ENCODE results near the gene ATF6. TPM values are rescaled to one million over a fixed set of nuclear protein-coding genes. Genes with fewer than 3 reads are reported as not detected.

The ATF6 gene
- total and polyA plus RNA-seq, 2 of the 4 experiments (the other 2 are of a cell fraction), result 12.2 to 17.6 TPM

GRCh38 chr1:161929137-161929536 is 163.0 kb downstream of the ATF6 start:
- H3K4me1 ChIP-seq (ENCODE audit: control insufficient read depth, insufficient read depth, low read length), result no peaks in the 10 kb centered on the region; the same call in 1 of the 2 replicates
- H3K79me1 ChIP-seq (ENCODE audit: low read depth in 1 of 2, low read length in 2 of 2), result no peaks in the 10 kb centered on the region; a peak in 1 of 4 replicates
- no peaks in the 10 kb centered on the region for H4K20me1 ChIP-seq (ENCODE audit: insufficient read depth, low read length)
- H3K9me1 ChIP-seq (ENCODE audit: insufficient read depth, low read length), result peaks cover 3% of the 10 kb centered on the region; the same call in 1 of the 2 replicates
- POLR2A ChIA-PET (ENCODE audit: unreplicated experiment), result no interaction called here
- intact Hi-C loops (cut with micrococcal nuclease), result no loop called here
- H2AFZ ChIP-seq (replicated peaks; ENCODE audit: low read length, poor library complexity), result no peak overlapping the region
- H3K4ac ChIP-seq (ENCODE audit: low read depth, low read length), result no peak overlapping the region
- DNase-seq, result no peak
- no peak overlapping the region for H4K5ac ChIP-seq (ENCODE audit: low read depth, low read length)
- H3K14ac ChIP-seq (replicated peaks; ENCODE audit: low read depth, low read length), result 0 out of 2 replicates have a peak overlapping the region, but pooled peaks have one; percentile 21
- H3K36me3 ChIP-seq (ENCODE audit: control insufficient read depth, insufficient read depth, low read length), result no peaks in the 10 kb centered on the region
- no peaks in the 10 kb centered on the region for H3K27me3 ChIP-seq (ENCODE audit: control insufficient read depth, insufficient read depth, low read length)
- H2AK5ac ChIP-seq (ENCODE audit: low read depth, low read length), result no peak overlapping the region
- no TSS peak for BruUV-seq (replicated peaks)
- no peak overlapping the region for H3K18ac ChIP-seq (ENCODE audit: low read depth, low read length)
- H4K91ac ChIP-seq (ENCODE audit: insufficient read depth, low read depth, low read length), result no peak overlapping the region
- no CpG with 5 or more reads among the region's 1 CpG for WGBS, 2 experiments (ENCODE audit: extremely low coverage in 2 of 2, insufficient read length in 1 of 2)
- no peaks in the 10 kb centered on the region for H3K9me3 ChIP-seq (ENCODE audit: control insufficient read depth, insufficient read depth, low read length)
- no peak overlapping the region for H3K9ac ChIP-seq (ENCODE audit: low read depth, low read length)
- H4K8ac ChIP-seq (ENCODE audit: low read depth in 2 of 2, low read length in 2 of 2), result no peak overlapping the region
- dilution Hi-C loops (cut with HindIII; ENCODE audit: low sequenced_read_pairs, unreplicated experiment), result no loop called here
- TF ChIP-seq POLR2A (IDR thresholded peaks at IDR 0.05; ENCODE audit: low read depth, low read length), result no peak
- no peak for TF ChIP-seq CHD1 (IDR thresholded peaks at IDR 0.05; ENCODE audit: low read depth, low read length)
- TF ChIP-seq RFX5 (IDR thresholded peaks at IDR 0.05; ENCODE audit: low read depth, low read length), result no peak
- no peak for TF ChIP-seq CEBPB (IDR thresholded peaks at IDR 0.05; ENCODE audit: low read depth, low read length)
- no peak for TF ChIP-seq MXI1 (IDR thresholded peaks at IDR 0.05; ENCODE audit: borderline replicate concordance, low read depth, low read length)
- no peak for TF ChIP-seq MAZ (IDR thresholded peaks at IDR 0.05; ENCODE audit: borderline replicate concordance, low read depth, low read length)
- TF ChIP-seq, protein P1, sequence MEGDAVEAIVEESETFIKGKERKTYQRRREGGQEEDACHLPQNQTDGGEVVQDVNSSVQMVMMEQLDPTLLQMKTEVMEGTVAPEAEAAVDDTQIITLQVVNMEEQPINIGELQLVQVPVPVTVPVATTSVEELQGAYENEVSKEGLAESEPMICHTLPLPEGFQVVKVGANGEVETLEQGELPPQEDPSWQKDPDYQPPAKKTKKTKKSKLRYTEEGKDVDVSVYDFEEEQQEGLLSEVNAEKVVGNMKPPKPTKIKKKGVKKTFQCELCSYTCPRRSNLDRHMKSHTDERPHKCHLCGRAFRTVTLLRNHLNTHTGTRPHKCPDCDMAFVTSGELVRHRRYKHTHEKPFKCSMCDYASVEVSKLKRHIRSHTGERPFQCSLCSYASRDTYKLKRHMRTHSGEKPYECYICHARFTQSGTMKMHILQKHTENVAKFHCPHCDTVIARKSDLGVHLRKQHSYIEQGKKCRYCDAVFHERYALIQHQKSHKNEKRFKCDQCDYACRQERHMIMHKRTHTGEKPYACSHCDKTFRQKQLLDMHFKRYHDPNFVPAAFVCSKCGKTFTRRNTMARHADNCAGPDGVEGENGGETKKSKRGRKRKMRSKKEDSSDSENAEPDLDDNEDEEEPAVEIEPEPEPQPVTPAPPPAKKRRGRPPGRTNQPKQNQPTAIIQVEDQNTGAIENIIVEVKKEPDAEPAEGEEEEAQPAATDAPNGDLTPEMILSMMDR (conservative IDR thresholded peaks at IDR 0.05; ENCODE audit: low read depth, low read length), result no peak
- TF ChIP-seq, protein P2, sequence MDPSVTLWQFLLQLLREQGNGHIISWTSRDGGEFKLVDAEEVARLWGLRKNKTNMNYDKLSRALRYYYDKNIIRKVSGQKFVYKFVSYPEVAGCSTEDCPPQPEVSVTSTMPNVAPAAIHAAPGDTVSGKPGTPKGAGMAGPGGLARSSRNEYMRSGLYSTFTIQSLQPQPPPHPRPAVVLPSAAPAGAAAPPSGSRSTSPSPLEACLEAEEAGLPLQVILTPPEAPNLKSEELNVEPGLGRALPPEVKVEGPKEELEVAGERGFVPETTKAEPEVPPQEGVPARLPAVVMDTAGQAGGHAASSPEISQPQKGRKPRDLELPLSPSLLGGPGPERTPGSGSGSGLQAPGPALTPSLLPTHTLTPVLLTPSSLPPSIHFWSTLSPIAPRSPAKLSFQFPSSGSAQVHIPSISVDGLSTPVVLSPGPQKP (IDR thresholded peaks at IDR 0.05; ENCODE audit: borderline replicate concordance, low read depth, low read length), result no peak
- no peak for TF ChIP-seq SMC3 (IDR thresholded peaks at IDR 0.05; ENCODE audit: low read depth, low read length)
- TF ChIP-seq NFE2L2 (IDR thresholded peaks at IDR 0.05; ENCODE audit: low read depth, low read length), result no peak
- no peak for TF ChIP-seq BHLHE40 (IDR thresholded peaks at IDR 0.05; ENCODE audit: low read depth, low read length)
- TF ChIP-seq, protein P3, sequence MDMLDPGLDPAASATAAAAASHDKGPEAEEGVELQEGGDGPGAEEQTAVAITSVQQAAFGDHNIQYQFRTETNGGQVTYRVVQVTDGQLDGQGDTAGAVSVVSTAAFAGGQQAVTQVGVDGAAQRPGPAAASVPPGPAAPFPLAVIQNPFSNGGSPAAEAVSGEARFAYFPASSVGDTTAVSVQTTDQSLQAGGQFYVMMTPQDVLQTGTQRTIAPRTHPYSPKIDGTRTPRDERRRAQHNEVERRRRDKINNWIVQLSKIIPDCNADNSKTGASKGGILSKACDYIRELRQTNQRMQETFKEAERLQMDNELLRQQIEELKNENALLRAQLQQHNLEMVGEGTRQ (IDR thresholded peaks at IDR 0.05; ENCODE audit: low read depth, low read length), result no peak
- no peak for TF ChIP-seq RCOR1 (IDR thresholded peaks at IDR 0.05; ENCODE audit: insufficient replicate concordance, low read length)
- CTCF ChIA-PET, result interaction anchor here (1.7 kb wide), 1 partner anchor 14 kb away, joined by 3 read pairs; no protein-coding TSS in a partner anchor
- peak overlapping the region; percentile 49; the same call in 1 of the 3 replicates for H2BK15ac ChIP-seq (ENCODE audit: low read depth, low read length)
- no peak overlapping the region for H2BK5ac ChIP-seq (ENCODE audit: low read depth, low read length, poor library complexity, severe bottlenecking)
- H2AK9ac ChIP-seq (replicated peaks; ENCODE audit: low read depth, low read length, poor library complexity), result no peak overlapping the region
- H3K56ac ChIP-seq (ENCODE audit: extremely low read depth, insufficient read depth, low read length), result no peak overlapping the region
- H3K4me2 ChIP-seq (ENCODE audit: low read depth, low read length), result no peak overlapping the region
- H3K4me3 ChIP-seq (ENCODE audit: insufficient read depth, low read depth, low read length), result no peak overlapping the region
- in situ Hi-C loops (cut with MboI; ENCODE audit: low sequenced_read_pairs), result no loop called here
- H3K23ac ChIP-seq (ENCODE audit: low read depth, low read length), result no peak overlapping the region; the same call in 1 of the 2 replicates
- no peak overlapping the region for H3K27ac ChIP-seq (ENCODE audit: insufficient read depth, low read length)
- no peak for ATAC-seq (ENCODE audit: low read depth)
- H2BK120ac ChIP-seq (ENCODE audit: low read depth, low read length), result no peak overlapping the region
- H2BK20ac ChIP-seq (ENCODE audit: low read depth, low read length), result no peak overlapping the region
